NCI-H2196 treated with DMSO at 0.1 percent for 48 hours (cell line): ENCODE results near the gene CTNNA2.

Experiments used
- DNase-seq: peaks from one replicate; lab custom pipeline; 2025; ENCODE audit not compliant: unreplicated experiment; lab: John Stamatoyannopoulos, UW

The CTNNA2 gene

DNA sequence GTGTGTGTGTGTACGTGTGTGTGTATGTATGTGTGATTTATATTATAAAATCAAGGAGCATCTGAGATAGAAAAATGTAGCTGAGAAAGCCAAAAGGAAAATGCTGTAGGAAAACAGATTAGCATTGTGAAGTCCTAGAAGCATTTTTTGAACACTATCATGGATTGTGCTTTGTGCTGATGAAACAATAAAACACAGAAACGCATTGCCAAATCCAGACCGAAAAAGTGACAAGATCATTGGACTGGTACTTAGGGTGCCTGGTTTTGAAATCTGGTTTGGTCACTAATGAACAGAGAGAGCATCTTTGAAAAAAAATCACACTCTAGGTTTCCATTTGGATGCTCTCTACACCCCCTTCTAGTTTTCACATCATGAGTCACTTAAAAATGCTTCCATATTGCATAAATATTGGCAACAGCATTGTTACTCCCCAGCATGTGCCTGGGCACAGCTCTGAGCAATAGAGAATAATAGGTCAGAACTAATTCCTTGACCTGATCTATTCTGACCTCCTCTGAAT, 1006.3 kb downstream of the CTNNA2 start:
- DNase-seq, result no peak

DNA sequence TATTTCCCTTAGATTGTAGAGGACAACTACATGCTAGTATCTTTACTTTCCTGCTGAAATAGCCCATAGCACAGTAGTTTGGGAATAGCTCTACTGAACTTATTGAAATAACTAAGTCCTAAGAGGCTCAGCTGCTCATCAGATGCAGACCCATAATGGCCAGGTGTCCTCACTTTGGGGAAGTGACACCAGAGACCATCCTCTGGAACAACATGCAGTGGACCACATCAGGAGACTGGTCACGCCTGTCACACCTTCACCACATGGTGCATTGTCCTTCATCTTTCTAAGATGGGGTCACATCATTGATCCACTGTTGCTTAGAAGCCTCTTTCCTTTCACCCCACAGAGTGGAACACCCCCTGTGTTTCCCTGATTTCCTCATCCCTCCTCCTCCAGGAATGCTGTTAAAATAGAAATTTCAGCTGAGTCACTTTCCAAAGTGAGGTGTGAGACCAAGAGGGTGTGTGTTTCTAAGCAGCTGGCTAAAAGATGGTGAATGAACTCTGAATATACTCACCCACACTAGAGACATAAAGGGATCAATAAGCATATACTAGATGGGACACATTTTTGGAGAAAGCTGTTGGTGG, 1006.9 kb downstream of the CTNNA2 start:
- DNase-seq, result no peak

GRCh38 chr2:80525152-80525551, 1012.3 kb downstream of the CTNNA2 start:
- no peak for DNase-seq

GRCh38 chr2:80527119-80527518, 1014.3 kb downstream of the CTNNA2 start:
- no peak for DNase-seq

GRCh38 chr2:80529466-80530165, 1016.8 kb downstream of the CTNNA2 start:
- DNase-seq, result no peak

GRCh38 chr2:80530442-80531064, 1017.7 kb downstream of the CTNNA2 start:
- DNase-seq, result no peak

DNA sequence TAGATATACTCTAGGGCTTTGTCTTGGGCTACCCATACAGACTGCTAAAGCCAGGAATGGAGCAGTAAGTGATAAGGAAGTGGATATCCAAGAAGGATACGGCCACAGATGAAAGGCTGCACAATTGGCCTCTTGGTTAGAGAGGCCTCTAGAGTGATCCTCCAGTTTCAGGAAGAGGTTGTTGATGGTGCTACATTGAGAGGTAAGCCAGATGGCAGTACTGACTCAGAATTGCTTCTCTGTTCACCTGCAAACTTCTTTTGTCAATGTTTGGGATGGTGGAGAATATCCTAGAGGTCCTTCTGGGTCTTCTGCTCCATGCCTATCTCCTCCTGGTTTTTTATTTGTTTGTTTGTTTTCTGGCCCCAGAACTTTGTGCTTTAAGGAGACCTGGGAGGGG, 1018.5 kb downstream of the CTNNA2 start:
- no peak for DNase-seq

GRCh38 chr2:80545420-80546210, 1032.8 kb downstream of the CTNNA2 start:
- DNase-seq, result no peak

GRCh38 chr2:80546766-80547165, 1033.9 kb downstream of the CTNNA2 start:
- no peak for DNase-seq

- no peak for DNase-seq
Observed at GRCh38 chr2:80547344-80547743, 1034.5 kb downstream of the CTNNA2 start.

GRCh38 chr2:80548469-80548868, 1035.6 kb downstream of the CTNNA2 start:
- DNase-seq, result no peak

DNA sequence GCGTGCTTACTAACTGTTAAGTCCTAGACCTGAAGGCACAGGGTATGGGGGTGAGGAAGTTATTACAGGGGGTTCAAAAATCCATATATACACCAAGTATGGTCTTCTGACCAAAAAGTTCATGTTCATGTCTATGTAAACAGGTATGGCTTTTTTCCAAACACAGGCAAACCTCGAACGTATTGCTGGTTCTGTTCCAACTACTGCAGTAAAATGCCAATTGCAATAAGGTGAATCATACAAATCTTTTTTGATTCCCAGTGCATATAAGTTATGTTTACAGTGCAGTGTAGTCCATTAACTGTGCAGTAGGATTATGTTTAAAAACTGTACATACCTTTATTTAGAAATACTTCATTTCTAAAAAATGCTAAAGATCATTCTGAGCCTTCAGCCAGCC, 1037.0 kb downstream of the CTNNA2 start:
- DNase-seq, result no peak

DNA sequence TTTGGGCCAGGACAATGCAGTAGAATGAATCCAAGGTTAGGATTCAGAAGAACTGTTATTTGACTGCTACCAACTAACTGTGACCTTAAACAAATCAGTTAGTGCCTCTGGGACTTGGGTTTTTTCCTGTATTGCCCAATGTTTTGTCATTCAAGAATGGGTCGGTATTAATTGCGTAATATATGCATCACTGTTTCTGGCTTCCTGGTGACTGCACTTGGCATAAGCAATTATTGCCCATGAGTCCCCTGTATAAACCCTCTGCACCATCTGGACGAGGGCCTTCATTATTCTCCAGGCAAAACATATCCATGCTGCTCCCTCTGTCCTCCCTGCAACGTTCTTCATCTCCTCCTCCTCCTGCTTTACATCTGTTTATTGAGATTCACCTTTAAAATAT, 1047.5 kb downstream of the CTNNA2 start:
- no peak for DNase-seq

DNA sequence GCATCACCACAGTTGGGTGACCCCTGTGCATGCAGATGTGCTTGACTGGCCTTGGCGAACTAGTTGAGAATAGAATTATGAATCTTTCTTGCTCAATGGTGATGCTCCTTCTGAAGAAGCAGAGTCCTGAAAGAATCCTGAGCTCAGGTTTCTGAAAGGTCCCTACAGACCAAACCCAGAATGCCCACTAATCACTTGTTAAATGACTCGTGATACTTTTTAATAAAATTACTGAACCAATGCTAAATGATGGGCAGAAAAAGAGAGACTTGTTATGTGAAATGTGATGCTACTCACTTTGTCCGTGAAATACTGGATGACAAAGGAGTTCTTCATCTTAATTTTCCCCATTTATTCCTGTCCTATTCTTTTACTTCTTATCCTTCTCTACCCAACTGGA, 1055.2 kb downstream of the CTNNA2 start:
- DNase-seq, result no peak

- no peak for DNase-seq
Observed at GRCh38 chr2:80573167-80573566, 1060.3 kb downstream of the CTNNA2 start.

GRCh38 chr2:80573950-80574349, 1061.1 kb downstream of the CTNNA2 start:
- no peak for DNase-seq

- DNase-seq, result no peak
Observed at GRCh38 chr2:80579756-80580155, 1066.9 kb downstream of the CTNNA2 start.

- no peak for DNase-seq
Observed at GRCh38 chr2:80591233-80591632, 1078.4 kb downstream of the CTNNA2 start.

DNA sequence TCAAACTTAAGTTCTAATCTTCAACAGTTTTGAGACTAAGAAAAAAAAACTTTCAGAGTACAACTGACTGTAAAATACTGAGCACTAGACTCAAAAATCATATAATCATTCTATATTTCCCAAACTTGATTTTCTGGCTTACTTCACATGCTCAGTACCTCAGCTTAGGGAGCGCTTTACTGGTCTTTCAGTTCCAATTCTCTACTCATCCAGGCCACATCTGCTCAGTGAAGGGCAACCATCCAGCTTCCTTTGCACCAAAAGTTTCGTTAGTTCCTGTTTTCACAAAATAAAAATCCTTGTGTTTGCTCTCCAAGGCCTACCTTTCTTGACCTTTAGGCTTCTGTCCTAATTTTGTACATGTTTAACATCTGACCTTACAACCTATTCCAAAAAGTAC, 1079.3 kb downstream of the CTNNA2 start:
- DNase-seq, result no peak

DNA sequence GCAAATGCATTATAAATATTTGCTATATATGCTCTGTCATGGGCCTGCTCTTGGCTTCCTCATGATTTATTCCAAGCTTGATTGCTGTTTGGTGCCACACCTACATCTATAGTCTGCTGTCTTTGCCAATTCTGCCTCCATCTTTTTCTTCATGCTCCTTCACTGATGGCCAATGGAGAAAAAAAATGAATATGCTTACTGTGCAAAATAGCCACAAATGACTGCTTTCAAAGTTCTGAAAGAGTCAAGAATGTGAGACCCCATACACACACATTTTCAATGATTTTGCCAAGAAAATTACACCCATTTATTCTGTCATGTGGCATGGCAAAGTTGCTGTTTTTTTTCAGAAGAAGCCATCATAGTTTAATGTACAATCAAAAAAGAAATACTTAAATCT, 1097.3 kb downstream of the CTNNA2 start:
- no peak for DNase-seq

DNA sequence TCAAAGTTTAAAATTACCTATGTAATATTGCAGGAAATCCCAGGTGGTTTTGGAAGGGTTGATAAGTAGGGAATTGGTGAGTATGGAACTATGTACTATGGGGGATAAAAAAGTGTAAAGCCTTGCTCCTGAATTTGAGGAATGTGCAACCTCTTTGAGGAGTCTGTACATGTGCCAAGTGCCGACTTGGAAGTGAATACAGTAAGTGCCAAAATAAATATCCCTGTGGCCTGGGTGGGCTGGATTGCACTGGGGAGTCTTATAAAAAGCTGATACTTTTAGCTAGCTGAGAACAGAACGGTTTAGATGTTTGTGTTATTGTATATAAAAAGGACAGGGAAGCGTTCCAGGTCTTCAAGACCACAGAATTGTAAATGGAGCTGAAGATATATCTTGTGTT, 1108.8 kb downstream of the CTNNA2 start:
- DNase-seq, result no peak

- no peak for DNase-seq
Observed at GRCh38 chr2:80624062-80624461, 1111.2 kb downstream of the CTNNA2 start.
